NCI-H748 (cell line): ENCODE data around the gene CACNA1B.
"Not testable (repeated sequence)": the region's sequence is repeated elsewhere in the genome, so short reads cannot be mapped to it uniquely, and the experiment has no call there.

Experiments used
- DNase-seq: peaks from one replicate; lab custom pipeline; 2025; ENCODE audit not compliant: unreplicated experiment; lab: John Stamatoyannopoulos, UW

Gene CACNA1B

GRCh38 chr9:138010861-138011260, 133.3 kb downstream of the CACNA1B start:
- DNase-seq = no peak

GRCh38 chr9:138011951-138012500, 134.4 kb downstream of the CACNA1B start:
- no peak for DNase-seq

GRCh38 chr9:138013273-138013672, 135.7 kb downstream of the CACNA1B start:
- no peak for DNase-seq

GRCh38 chr9:138013836-138014562, 136.4 kb downstream of the CACNA1B start:
- no peak for DNase-seq

GRCh38 chr9:138014563-138014945, 137.0 kb downstream of the CACNA1B start:
- DNase-seq = no peak

- no peak for DNase-seq
These were observed 137.6 kb downstream of the CACNA1B start for GRCh38 chr9:138015021-138015829.

- no peak for DNase-seq
These were observed 139.0 kb downstream of the CACNA1B start for GRCh38 chr9:138016406-138017187.

- no peak for DNase-seq
These were observed 139.6 kb downstream of the CACNA1B start for GRCh38 chr9:138017200-138017599.

- not testable (repeated sequence) for DNase-seq
These were observed 141.9 kb downstream of the CACNA1B start for GRCh38 chr9:138019514-138019913.

- no peak for DNase-seq
These were observed 142.7 kb downstream of the CACNA1B start for GRCh38 chr9:138020120-138020794.

GRCh38 chr9:138020795-138021182, 143.2 kb downstream of the CACNA1B start:
- DNase-seq = no peak

- no peak for DNase-seq
These were observed 143.9 kb downstream of the CACNA1B start for GRCh38 chr9:138021251-138022056.

GRCh38 chr9:138022121-138022741, 144.6 kb downstream of the CACNA1B start:
- peak; percentile 95 for DNase-seq

- DNase-seq = peak; percentile 79
These were observed 145.3 kb downstream of the CACNA1B start for GRCh38 chr9:138022756-138023393.

GRCh38 chr9:138023394-138024124, 146.0 kb downstream of the CACNA1B start:
- DNase-seq = peak; percentile 69

- no peak for DNase-seq
These were observed 146.5 kb downstream of the CACNA1B start for GRCh38 chr9:138024131-138024530.

GRCh38 chr9:138024831-138025291, 147.3 kb downstream of the CACNA1B start:
- DNase-seq = no peak

- no peak for DNase-seq
These were observed 147.8 kb downstream of the CACNA1B start for GRCh38 chr9:138025417-138025816.
